ENCODE results near the gene SUN1.

Gene SUN1

GRCh38 chr7:879706-880105, 47.4 kb downstream of the SUN1 start:
- no peak for DNase-seq

DNA sequence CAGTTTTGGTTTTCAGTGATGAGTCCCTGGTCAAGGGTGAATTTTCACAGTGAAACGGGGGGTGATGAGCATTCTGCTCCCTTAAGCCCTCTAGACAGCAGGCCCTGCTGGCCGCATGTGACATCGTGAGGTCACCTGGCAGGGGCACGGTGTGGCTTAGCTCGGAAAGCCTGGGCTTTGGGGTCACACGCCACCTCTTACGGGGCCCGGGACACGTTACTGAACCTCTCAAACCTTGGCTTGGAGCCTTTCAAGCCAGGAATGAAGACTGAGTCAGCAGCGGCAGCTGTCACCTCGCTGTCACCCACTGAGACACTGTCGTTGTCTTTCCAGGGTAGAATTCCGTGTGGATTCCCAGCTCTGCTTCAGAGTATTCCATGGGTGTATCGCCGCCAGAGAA, 48.2 kb downstream of the SUN1 start:
- no peak for DNase-seq

GRCh38 chr7:881441-882234, 49.4 kb downstream of the SUN1 start:
- DNase-seq, result no peak

DNA sequence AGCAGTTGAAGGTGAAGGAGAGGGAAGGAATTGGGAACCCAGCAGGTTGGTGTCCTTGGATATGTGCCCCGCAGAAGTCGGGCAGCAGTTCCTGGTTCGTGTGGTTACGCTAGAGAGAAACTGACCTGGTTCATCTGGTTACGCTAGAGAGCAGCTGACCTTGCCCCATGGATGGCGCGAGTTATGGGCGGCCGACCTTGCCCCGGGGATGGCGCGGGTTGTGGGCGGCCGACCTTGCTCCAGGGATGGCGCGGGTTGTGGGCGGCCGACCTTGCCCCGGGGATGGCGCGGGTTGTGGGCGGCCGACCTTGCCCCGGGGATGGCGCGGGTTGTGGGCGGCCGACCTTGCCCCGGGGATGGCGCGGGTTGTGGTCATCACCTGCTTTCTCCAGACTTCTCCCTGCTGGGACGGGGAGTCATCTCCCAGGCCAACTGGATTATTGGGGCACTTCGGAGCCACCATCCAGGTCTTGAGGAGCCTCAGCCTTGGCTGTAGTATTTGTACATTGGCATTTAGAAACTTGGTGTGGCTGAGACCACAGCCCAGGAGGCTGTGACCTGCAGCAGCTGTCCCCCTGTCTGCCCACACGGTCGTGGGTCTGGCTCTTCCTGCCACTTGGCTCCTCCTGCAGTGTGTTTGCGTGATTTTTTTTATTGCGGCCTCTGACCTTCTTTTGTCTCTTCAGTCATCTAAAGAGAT, 50.2 kb downstream of the SUN1 start:
- DNase-seq, result no peak

- DNase-seq, result no peak
These were observed 51.1 kb downstream of the SUN1 start for GRCh38 chr7:883055-884021.

GRCh38 chr7:884191-885003, 52.1 kb downstream of the SUN1 start:
- DNase-seq, result no peak

GRCh38 chr7:885261-885892, 53.1 kb downstream of the SUN1 start:
- no peak for DNase-seq

DNA sequence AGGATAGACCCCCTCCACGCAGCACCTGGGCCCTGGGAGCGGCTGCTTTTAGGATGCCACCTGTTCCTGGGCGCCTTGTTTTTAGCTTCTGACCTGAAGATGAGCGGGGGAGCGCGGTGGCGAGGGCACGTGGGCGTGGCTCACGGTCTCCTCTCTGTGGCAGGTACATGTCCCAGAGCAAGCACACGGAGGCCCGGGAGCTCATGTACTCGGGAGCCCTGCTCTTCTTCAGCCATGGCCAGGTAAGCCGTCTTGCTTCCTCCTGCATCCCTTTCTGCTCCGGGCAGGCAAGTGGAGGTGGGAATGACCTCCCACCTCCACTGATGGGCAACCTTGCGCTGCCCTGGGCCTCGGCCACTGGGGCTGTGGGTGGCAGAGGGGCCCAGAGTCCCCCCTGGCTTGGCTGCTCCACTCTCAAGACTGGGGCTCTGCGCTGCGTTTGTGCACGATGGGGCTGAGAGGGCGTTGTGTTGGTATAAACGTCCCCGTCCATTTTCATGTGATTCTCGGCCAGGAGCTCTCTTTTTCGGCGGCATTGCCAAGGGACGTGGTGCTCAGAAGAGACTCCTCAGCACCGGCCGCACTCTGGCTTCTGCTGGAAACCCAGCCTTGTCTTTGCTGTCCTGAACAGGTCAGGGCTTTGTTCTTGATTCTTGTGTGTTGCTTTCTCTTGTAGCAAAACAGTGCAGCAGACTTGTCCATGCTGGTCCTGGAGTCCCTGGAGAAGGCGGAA, 53.8 kb downstream of the SUN1 start:
- DNase-seq, result no peak

GRCh38 chr7:886626-887487, 54.6 kb downstream of the SUN1 start:
- no peak for DNase-seq

GRCh38 chr7:887488-887820, 55.2 kb downstream of the SUN1 start:
- no peak for DNase-seq

DNA sequence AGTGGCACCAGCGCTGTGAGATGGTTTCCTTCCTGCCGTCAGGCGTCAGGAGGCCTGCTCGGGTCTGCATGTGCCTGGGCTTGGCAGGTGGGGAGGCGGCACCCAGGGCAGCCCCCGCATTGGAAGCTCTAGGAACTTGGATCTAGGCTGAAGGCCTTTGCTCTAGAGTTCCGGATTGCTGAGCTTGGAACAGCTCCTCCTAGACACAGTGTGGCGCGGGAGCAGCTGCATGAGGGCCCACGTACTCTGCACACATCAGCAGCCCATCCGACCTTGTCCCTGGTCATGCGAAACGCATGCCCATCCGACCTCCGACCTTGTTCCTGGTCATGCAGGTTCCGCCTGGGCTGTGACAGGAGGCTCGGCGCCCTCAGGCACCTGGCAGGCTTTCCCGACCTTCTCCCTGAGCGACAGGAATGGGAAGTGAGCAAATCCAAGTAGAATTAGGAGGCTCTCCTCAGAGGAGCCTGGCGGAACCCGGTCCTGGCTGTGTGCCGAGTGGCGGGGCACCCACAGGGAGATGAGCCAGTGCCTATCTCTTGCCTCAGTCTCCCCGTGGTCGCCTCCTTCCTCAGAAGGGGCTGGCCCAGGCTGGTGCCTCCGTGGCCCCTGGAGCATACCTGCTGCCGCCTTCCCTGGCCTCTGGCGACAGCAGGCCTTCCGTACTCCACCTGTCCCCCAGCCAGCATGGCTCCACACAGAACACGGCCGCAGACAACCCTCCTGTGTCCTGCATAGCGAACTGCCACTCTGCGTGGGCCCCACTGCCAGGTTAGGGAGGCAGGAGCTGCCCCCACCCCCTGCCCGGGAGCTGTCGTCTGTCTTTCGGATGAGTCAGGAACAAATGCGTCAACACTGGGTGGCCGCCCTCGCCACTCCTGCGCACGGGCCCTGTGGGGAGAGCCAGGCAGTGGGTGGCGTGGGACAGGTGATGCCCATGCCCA, 56.1 kb downstream of the SUN1 start:
- no peak for DNase-seq

GRCh38 chr7:889025-889390, 56.7 kb downstream of the SUN1 start:
- DNase-seq, result no peak

DNA sequence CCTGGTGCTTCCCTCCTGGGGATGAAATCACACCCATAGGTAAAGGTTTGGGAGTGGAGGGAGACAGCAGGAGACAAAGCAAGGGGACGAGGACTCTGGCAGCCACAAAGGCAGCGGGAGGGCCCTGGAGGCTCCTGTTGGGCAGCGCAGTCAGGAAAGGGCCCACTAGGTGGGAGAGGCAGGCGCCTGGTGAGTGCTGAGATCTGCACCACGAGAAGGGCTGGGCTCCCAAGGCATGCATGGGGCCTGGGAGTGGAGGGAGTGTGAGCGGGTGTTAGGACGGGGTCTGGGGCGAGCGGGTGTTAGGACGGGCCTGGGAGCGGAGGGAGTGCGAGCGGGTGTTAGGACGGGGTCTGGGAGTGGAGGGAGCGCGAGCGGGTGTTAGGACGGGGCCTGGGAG, 57.1 kb downstream of the SUN1 start:
- no peak for DNase-seq

GRCh38 chr7:890868-891267, 58.6 kb downstream of the SUN1 start:
- no peak for DNase-seq

DNA sequence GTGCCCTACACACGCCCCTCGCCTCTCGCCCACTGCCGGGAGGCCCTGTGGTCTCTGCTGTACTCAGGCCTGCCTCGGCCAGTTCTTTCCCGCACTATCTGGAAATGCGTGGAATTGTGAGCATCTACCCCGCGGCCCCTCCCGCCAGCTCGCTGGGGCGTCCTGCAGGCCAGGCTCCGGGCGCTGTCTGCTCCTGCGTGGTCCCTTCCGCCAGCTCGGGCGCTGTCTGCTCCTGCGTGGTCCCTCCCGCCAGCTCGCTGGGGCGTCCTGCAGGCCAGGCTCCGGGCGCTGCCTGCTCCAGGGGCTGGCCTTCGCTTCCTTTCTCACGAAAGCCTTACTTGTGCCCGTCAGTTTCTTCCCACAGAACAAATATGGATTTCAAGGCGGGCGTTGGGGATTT, 59.0 kb downstream of the SUN1 start:
- DNase-seq, result no peak

DNA sequence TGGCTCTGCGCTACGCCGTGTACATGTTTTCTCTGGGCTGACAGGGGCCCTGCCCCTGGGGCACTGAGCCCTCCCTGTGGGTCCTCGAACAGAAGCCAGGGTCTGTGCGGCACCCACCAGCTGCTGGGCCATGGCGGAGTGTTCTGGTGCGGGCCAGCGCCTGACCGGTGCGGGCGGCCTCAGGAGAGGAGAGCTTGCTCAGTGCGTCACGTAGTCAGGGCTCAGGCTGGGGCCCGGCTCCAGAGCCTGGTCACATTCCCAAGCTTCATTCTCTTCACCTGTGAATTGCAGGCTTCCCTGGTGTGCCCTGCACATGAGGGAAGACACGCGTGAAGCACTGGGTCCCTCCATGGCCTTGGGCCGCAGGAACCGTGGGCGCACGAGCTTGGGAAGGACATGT, 59.5 kb downstream of the SUN1 start:
- no peak for DNase-seq

DNA sequence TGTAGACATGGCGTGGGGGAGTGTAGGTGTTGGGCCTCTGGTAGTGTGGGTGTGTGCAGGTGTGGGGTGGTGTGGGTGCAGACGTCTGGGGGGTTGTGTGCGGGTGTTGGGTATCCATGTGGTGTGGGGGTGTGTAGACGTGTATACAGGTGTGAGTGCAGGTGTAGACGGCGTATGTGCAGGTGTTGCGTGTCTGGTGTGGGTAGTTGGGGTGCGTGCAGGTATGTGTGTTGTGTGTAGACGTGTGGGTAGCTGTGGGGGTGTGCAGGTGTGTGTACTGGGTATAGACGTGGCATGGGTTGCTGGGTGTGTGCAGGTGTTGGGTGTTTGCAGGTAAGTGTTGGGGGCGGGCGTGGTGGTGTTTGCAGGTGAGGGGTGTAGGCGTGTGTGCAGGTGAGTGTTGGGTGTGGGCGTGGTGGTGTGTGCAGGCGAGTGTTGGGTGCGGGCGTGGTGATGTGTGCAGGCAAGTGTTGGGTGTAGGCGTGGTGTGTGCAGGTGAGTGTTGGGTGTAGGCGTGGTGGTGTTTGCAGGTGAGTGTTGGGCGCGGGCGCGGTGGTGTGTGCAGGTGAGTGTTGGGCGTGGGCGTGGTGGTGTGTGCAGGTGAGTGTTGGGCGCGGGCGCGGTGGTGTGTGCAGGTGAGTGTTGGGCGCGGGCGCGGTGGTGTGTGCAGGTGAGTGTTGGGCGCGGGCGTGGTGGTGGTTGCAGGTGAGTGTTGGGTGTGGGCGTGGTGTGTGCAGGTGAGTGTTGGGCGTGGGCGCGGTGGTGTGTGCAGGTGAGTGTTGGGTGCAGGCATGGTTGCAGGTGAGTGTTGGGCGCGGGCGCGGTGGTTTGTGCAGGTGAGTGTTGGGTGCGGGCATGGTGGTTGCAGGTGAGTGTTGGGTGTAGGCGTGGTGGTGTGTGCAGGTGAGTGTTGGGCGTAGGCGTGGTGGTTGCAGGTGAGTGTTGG, 60.6 kb downstream of the SUN1 start:
- no peak for DNase-seq

DNA sequence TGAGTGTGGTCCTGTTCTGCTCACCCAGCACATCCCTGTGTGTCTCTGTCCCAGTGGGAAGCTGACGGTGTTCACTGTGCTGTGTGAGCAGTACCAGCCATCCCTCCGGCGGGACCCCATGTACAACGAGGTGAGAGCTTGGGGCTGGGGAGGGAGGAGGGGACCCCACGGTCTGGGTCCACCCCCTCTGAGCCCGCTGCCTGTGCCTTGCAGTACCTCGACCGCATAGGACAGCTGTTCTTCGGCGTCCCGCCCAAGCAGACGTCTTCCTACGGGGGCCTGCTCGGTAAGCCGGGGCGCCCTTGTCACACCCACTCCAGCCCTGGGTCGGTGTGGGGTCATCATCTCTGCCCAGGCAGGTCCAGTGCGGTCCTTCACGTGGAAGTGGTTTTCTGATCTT, 61.4 kb downstream of the SUN1 start:
- no peak for DNase-seq

Data from activated CD4-positive, alpha-beta T cell treated with anti-CD3 and anti-CD28 coated beads, Interleukin-2, amount 50 U/mL, for 16 hours (primary cell).